Skeletal muscle cell (primary cell): ENCODE data around the gene RIT2.
A peak's percentile ranks its signal among the peaks of the same experiment; 100 is the strongest.

Source experiments
- DNase-seq: peaks from one replicate; pipeline ENCODE4 v3.0.0-alpha.2; 2010; ENCODE audit warnings: low read depth
- H3K4me3 ChIP-seq: 2 replicates; pipeline ENCODE4 v1.5.1; 2011; ENCODE audit warnings: low read depth, mild to moderate bottlenecking, control low read depth, low read length, moderate library complexity

Gene RIT2

DNA sequence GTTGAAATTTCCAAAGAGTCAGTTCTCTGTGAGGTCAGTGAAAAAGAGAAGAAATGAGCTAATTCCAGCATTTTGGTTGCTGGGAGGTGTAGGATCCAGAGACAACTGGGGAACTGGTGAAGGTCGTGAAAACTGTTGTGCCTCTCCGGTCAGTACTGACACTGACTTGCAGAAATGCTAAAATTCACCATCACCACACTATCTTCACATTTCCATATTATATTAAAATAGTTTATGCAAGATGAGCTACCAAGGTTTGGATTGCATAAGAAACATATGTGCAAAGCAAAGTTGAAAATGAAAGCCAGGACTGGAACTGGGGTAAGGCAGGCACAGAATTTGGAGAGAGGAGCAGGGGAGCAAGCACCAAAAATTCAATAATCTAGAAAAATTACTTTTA, 21.8 kb downstream of the RIT2 start:
- no peak for DNase-seq
- no peak overlapping the region for H3K4me3 ChIP-seq

DNA sequence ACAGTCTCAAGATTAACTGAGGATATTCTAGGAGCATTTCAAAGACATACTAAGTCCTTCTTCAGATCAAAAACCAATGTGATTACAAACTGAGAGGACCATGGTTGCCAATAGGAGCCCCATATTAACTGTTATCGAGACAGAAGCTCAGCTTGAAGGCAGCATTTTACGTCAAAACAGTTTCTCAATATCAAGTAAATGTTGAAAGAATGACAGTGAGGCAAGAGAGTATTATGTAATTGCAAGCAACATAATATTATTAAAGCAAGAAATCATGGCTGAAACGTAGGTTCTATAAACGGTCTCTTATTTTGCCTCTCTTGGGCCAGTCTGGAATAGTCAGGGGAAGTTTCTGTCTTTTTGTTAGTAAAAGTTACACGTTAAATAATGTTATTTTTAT, 22.9 kb downstream of the RIT2 start:
- H3K4me3 ChIP-seq = no peak overlapping the region
- no peak for DNase-seq

DNA sequence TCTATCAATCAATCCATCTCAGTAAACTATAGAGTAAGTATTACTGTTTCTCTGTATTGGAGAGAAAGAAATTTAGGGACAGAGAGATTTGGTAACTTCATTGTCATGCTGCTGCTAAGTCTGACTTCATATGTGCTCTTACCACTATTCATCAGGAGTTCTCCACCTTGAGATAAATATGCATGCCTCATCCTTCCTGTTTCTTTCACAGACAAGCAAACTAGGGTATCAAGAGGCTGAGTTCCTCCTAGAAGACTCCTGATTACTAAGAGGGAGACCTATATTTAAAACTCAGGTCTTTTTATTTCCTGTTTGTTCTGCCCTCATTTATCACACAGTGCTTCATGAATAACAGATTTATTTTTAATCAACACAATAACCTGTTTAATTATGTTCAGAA, 34.1 kb downstream of the RIT2 start:
- H3K4me3 ChIP-seq = no peak overlapping the region
- no peak for DNase-seq

GRCh38 chr18:43080671-43081070, 34.8 kb downstream of the RIT2 start:
- no peak overlapping the region for H3K4me3 ChIP-seq
- no peak for DNase-seq

DNA sequence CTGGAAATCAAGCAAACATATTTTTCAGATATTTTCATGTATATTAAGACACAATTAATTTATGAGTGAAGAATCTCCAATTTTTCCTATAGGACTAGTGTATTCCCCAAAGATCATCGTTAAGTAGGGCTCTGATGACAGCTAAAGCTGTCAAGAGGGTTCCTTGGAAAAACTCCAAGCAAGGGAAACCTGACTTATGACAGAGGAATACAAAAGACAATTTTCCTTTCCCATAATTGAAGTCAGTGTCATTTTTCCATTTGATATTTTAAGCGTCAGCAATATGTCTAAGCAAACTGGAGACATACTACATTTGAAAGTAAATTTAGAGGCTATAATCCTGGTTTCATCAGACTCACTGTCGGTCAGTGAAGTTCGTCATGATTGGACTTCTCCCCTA, 36.1 kb downstream of the RIT2 start:
- no peak overlapping the region for H3K4me3 ChIP-seq
- no peak for DNase-seq

GRCh38 chr18:43078478-43079092, 36.9 kb downstream of the RIT2 start:
- DNase-seq = no peak
- H3K4me3 ChIP-seq = no peak overlapping the region

GRCh38 chr18:43077510-43078308, 37.8 kb downstream of the RIT2 start:
- H3K4me3 ChIP-seq = no peak overlapping the region
- DNase-seq = no peak

DNA sequence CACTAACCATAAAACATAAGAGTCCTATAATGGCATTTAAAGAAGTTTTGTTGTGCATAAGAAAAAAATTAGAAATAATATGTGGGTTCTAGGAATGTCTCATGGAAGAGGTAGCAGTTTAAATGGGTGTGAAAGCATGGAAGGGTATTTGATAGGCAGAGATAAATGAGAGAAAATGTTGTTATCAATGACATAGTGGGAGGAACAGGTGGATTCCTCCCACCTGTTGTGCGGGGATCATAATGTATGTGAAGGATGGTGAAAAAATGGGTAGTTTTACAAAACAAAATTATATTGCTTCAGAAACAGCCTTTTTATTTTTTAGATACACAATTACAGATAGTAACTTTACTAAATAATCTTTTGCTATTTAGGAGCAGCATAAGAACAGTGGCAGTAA, 41.7 kb downstream of the RIT2 start:
- DNase-seq = no peak
- H3K4me3 ChIP-seq = no peak overlapping the region

GRCh38 chr18:43068781-43069180, 46.7 kb downstream of the RIT2 start:
- DNase-seq = no peak
- H3K4me3 ChIP-seq = no peak overlapping the region

DNA sequence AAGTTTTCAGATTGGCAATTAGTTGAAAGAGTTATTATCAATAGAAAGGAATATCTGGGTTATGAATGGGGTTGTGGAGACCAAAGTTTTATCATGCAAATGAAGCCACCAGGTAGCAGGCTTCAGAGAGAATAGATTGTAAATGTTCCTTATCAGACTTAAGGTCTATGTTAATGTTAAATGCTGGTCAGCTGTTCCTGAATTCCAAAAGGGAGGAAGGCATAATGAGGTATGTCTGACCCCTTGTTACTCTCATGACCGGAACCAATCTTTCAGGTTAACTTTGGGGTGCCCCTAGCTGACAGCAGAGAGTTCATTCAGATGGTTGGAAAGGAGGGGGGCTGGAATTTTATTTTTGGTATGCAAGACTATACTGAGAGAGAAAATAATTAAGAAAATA, 47.9 kb downstream of the RIT2 start:
- no peak for DNase-seq
- no peak overlapping the region for H3K4me3 ChIP-seq

- no peak for DNase-seq
These were observed 53.7 kb downstream of the RIT2 start for GRCh38 chr18:43061816-43062215.

DNA sequence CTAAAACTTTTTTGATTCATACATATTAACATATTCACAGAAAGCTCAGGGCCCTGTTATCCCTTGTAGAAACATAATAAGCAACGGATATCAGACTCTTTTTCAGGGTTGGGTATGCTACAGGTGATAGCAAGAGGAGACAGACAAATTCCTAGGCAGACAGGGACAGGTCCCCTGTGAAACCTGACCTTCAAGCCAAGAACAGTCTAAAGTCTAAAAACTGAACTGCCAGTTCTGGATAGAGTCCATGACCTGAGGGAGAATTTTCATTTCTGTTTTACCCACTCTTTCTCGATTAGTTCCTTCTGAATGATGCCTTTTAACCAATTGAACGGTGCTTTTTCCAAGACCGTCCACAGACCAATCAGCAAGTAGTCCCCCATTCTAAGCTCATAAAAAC, 54.2 kb downstream of the RIT2 start:
- DNase-seq = no peak
- H3K4me3 ChIP-seq = no peak overlapping the region

More at GRCh38 chr18:43061816-43062215, 53.7 kb downstream of the RIT2 start:
- H3K4me3 ChIP-seq = no peak overlapping the region

- H3K4me3 ChIP-seq = no peak overlapping the region
- DNase-seq = peak; percentile 24
These were observed 55.5 kb downstream of the RIT2 start for GRCh38 chr18:43060020-43060419.

DNA sequence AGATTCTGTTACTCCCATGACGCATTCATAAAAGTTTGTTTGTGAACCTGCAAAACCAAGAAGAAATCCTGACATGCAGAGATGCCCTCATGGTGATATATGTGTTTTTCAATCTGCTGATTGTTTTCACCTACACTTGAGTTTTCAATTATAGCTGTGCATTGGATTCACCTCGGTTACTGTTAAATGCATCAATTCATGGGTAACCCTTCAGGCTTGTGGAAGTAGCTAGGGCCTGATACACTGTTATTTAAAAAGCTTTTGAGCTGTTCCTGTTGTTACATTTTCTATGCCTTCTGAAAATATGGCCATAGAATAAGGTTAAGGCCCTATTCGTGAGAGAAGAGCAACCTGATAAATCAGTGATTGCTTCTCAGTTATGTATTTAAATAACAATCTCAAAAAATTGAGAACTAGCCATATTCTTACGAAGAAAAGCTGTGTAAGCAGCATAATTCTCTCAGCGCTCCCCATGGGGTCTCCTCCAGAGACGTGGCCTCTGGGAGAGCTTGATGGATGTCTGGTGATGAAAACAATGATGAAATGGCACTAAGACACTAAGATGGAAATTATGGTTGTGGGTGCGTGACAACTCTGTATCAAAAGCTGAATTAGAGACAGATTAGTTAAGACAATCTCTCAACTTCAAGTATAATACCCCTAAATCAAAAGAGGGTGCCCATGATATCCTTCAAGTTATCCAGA, 60.5 kb downstream of the RIT2 start:
- no peak for DNase-seq
- H3K4me3 ChIP-seq = no peak overlapping the region

DNA sequence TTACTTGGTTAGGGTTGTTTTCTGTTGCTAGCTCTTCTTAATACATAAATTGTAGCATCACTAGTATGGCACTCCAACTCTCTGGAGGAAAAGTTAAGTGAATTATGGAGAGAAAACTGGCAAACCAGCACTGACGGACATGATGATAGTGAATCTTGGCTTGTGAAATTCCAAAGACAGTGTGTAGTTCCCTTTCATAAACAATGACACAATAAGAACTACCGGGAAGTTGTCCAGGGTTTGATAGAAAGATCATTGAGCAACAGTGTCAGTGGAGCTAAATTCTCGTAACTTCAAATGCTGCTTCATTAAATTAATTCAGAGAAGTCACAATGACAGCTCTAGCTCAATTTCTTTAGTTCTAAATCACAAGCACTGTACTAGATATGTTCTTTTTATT, 66.5 kb downstream of the RIT2 start:
- H3K4me3 ChIP-seq = no peak overlapping the region
- peak; percentile 89 for DNase-seq

DNA sequence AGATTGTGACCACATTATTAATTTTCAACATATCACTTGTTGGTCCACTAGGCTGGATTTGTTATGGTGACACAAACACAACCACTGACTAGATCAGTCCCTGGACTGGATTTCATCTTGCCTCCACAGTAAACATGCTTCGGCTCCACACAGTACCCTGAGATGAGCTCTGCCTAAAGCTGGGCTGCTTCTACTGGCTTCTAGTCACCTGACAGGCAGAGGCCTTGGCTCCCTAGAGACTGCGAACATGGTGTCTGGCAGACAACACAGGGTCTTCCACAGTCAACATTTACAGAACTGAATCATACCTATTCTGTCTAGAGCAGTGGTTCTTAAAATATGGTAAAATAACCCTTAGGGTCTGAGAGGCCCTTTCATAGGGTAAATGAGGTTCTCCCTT, 69.2 kb downstream of the RIT2 start:
- DNase-seq = no peak
- no peak overlapping the region for H3K4me3 ChIP-seq

- H3K4me3 ChIP-seq = no peak overlapping the region
- DNase-seq = no peak
These were observed 71.9 kb downstream of the RIT2 start for GRCh38 chr18:43043626-43044025.

DNA sequence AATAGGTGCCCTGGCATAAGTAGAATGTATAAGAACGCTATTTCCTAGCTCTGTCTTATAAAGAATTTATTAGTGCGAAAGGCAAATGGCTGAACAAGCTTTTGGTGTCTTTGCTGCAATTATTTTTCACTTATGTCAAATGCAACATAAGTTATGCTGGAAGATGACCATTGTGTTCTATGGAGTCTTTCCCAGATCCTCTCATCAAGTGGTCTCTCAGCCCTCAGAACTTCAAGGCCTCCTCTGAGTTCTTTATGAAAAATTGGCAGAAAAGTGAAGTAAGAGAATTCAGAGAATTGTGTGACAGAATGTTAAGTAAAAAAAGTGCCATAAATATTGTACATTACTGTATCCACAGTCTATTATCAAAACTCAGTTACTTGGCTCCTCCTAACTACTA, 75.2 kb downstream of the RIT2 start:
- no peak overlapping the region for H3K4me3 ChIP-seq
- DNase-seq = no peak

DNA sequence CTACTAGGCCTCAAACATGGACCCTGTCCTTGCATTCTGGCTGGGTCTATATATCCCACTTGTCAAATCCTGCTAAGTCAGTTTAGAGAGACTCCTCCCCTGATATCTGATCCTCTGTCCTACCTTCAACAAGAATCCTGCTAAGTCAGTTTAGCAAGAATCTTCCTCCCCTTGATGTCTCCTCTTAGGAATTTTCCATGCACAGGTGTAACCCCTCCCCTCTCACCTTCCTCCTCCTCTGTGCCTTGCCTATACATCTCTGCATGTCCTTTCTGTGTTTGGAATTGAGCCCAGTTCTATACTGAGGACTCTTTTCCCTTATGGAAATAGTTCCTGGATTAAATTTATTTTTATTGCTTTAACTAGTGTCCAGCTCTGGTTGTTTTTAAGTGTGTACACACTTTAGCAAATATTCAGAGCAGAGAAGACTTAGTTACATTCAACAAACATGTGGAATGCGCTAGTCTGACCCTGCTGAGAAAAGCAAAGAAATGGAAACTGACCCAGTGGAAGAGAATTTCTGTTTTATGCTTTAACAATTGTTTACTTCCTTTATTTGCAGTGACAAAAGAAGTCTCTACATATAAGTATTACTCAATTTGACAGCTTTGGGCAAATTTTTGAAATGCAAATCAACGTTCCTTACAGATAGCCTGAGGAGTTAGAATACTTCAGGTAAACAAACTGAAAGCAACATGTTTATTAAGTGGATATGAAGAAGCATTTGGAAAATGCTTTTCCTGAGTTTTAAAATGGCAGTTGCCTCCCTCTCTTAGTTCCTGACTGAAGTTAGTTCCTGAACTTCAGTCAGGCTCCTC, 80.6 kb downstream of the RIT2 start:
- DNase-seq = no peak
- no peak overlapping the region for H3K4me3 ChIP-seq

DNA sequence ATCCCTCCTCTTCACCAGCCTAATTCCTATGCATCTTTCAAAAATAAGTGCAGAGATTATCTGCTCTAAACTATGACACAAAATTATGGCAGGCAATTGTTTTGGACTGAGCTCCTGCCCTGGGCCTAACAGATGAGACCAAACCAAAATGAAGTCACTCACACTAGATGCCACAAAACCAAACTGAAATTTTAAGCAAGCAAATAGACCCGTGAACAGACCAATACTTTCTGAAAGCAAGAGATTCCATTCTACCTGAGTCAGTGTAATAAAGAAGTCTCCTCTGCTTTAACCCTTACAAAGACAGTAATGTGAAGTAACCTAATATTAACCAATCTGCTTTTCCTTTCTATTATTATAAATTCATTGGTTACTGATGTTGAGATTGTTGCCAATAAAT, 84.3 kb downstream of the RIT2 start:
- H3K4me3 ChIP-seq = no peak overlapping the region
- DNase-seq = no peak
